NAMALWA (cell line): ENCODE results near the gene TRPM4.
A peak's percentile ranks its signal among the peaks of the same experiment; 100 is the strongest.
"Not testable (repeated sequence)": the region's sequence is repeated elsewhere in the genome, so short reads cannot be mapped to it uniquely, and the experiment has no call there.

Experiments
- DNase-seq: peaks from one replicate; pipeline ENCODE4 v3.0.0-alpha.2; 2015; ENCODE audit warnings: low spot score

The TRPM4 gene

DNA sequence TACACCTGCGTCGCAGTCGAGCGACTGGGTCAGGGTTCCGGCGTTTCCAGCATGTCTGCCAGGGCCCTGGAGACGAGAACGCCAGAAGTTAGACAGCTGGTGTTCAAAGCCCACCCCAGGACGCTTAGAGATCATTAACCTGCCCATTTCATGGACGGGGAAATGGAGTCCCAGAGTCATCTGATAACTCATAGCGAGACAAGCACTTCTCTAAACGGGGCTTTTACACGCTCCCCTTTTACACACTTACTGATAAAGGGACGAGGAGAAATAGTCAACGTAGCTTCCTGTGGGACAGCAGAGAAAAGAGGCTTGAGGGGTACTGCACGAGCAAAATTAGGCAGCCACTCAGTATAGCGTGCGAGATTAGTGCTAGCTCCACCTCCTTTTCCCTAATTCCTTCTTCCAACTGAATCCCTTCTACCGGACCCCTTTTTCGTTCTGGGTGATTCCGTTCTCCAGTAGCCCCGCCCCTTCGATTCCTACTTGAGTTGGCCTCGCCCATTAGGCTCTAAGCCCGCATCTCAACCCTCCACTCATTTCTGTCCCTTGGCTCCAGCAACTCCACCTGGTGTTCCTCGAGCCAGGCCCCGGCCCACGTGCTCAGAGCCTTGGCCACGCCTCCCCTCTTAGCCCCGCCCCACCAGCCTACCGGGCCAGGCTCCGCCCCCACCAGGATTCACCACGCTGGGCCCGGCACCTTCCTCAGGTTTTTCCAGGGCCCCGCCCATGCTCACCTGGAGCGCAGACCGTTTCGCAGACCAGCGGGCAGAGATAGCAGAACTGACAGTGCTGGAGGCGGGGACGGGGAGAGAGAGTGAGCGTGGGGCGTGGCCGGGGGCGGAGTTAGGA lies 6.1 kb upstream of the TRPM4 start:
- peak; percentile 75 for DNase-seq

- DNase-seq, result no peak
Observed at GRCh38 chr19:49152119-49152550, 5.5 kb upstream of the TRPM4 start.

DNA sequence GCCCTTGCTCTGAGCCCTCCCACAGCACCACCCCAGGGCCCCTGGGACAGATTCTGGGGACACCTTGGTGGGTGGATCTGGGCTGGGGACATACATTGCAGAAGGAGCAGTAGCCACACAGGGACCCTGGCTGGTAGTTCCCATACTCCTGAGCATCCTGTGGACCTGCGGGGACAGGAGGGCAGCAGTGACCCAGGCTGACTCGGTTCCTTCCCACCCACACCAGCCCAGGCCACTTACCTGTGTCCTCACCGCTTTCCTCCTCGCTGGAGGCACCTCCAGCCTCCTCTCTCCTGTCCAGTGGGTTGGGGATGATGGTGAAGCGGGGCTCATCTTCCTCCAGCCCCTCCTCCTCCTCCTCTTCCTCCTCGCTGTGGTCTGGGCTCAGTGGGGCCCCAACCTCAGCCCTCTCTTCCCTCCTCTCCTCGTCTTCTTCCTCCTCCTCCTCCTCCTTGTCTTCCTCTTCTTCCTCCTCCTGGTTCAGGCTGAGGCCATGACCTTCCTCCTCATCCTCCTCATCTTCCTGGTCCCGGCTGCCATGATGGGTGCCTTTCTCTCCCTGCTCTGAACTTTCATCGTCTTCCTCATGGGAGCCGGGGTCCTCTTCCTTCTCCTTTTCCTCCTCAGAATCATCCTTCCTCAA lies 4.3 kb upstream of the TRPM4 start:
- no peak for DNase-seq

DNA sequence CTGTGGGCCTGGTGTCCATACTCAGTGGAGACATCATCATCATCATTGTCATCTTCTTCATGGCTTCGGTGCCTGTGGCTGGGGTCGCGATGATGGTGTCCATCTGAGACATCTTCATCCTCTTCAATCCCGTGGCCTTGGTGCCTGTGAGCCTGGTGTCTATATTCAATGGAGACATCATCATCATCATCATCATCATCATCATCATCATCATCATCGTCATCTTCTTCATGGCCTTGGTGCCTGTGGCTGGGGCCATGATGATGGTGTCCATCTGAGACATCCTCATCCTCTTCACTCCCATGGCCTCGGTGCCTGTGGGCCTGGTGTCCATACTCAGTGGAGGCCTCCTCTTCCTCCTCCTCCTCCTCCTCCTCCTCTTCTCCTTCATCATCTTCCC lies 3.3 kb upstream of the TRPM4 start:
- DNase-seq, result no peak

DNA sequence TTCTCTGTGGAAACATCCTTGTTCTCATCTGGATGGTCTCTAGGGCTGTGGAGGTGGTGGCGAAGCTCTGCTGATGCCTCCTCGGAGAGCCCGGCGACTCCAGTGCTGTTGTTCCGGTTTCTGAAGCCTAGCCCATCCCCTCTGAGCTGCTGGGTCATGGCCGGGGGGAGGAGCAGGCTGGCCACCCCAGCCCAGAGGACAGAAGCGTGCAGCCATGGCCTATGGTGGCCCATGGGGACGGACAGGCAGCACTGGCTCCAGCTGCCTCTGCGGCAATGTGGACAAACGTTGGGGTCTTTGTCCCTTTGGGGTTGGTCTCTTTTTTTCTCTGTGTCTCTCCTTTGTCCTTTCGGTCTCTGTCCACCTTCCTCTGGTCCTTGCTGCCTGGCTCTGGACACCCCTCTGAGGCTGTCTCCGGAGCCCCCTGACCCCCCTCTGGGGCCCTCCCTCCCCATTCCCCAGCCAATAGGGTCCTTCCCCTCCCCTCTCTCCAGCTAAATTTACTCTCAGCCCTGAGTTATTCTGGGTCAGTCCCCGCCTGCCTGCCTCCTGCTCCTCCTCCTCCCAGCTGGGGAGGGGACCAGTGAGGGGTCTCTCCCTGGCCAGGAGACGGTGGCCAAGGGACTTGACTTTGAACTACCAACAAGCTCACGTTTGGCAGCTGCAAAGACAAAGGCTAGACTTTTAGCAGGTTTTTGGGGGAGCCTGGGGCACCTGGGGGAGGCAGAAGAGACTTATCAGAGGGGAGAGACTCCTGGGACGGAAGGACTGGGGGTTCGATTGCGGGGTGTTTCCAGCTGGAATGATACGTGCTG lies 2.4 kb upstream of the TRPM4 start, which contains the start of gene HRC:
Gene HRC, minus strand, starts transcription at position 392 of the 815 bp plus-strand sequence. Its CDS starts 159 bp downstream, at position 233.
- DNase-seq, result no peak

GRCh38 chr19:49155820-49156346 lies 1.7 kb upstream of the TRPM4 start:
- DNase-seq, result no peak

GRCh38 chr19:49160450-49161189 lies 3.0 kb downstream of the TRPM4 start:
- no peak for DNase-seq

DNA sequence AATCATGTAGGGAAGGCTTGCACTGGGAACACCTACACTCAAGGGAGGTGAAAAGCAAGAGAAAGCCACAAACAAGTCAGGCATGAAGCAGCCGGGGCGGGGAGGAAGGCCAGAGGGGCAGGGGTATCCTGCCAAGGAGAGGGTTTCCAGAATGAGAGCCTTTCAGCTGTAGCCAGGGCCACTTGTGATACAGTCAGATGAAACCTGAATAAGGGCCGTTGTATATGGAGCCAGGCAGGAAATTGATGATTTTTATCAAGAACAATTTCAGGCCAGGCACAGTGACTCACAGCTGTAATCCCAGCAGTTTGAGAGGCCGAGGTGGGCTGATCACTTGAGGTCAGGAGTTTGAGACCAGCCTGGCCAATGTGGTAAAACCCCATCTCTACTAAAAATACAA lies 4.4 kb downstream of the TRPM4 start:
- DNase-seq, result no peak

DNA sequence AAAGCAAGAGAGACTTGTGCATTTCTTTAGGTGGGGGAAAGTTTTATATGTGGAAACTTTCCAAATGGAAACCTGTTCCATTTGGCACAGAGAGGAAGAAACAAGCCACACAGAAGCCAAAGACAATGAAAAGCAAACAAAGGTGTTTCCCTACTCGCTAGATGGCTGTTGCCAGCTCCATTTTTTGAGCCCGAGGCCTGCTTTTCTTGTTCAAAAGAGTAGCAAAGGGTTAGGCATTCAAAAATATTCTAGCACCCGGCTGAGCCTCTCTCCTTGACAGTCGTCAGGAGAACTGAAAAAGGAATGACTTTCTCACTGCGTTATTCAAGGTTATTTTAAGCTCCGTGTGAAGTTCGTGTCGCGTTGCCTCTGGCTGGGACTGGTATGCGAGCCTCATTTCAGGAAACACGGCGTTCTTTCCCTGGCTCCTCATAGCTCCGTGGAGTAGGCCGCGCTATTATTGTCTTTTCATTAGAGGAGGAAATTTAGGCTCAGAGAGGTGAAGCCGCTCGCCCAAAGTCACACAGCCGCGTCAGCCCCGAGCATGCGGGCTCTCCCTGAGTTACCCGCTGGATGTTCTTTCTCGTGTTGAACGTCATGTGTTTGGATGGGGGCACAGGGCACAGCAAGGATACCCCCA lies 7.6 kb downstream of the TRPM4 start:
- no peak for DNase-seq

DNA sequence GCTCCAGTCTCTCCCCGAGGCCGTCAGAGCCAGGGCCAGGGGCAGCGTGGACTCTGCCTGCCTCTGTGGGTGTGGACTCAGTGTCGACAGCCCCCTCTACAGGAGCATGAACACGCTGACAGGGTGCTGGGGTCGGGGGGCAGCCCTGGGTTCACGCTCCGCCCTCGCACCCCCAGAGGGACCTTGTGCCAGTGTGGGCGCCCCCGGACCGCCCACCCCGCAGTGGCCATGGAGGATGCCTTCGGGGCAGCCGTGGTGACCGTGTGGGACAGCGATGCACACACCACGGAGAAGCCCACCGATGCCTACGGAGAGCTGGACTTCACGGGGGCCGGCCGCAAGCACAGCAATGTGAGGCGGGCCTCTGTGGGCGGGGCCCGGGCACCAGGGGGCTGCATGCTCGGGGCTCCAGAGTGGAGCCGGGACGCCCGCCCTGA lies 8.3 kb downstream of the TRPM4 start:
- DNase-seq, result no peak

GRCh38 chr19:49167857-49168409 lies 10.3 kb downstream of the TRPM4 start:
- DNase-seq, result no peak

- no peak for DNase-seq
Observed at GRCh38 chr19:49168421-49168820, 10.8 kb downstream of the TRPM4 start.

GRCh38 chr19:49173198-49173597 lies 15.6 kb downstream of the TRPM4 start:
- DNase-seq, result no peak

DNA sequence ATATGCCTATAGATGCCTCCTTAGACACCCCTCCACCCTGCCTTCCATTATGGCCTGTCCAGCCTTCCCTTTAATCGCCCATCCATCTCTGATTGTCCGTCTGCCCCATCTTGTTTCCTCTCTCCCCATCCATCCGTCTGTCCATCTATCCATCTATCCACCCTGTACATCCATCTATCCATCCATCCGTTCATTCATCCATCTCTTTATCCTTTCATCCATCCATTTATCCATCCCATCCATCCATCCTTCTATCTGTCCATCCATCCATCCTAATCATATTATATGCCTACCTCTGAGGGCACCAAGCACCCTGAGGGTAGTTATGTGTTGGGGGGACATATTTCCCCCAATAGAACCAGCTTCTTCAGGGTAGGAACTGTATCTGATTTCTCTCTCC lies 23.1 kb downstream of the TRPM4 start:
- DNase-seq, result no peak

GRCh38 chr19:49182010-49182847 lies 24.6 kb downstream of the TRPM4 start:
- not testable (repeated sequence) for DNase-seq

- DNase-seq, result no peak
Observed at GRCh38 chr19:49182848-49183375, 25.3 kb downstream of the TRPM4 start.

DNA sequence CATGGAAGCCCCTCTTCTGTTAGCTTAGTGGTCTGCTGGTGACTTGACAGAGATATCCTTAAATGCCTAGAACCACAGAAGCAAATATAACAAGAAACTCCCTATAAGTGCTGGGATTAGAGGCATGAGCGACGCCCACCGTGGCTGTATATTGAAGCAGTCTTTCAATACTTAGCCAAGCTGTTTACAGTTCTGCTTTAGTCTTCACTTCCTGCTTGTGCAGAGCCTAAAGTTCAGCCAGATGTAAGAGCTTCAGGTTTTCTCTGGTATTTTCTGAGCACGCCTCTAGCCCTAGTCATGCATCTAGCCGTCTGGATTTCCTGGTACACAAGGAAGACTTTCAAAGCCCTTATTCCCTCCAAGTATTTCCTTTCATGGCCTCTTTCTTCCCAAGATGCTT lies 28.5 kb downstream of the TRPM4 start:
- DNase-seq, result no peak

DNA sequence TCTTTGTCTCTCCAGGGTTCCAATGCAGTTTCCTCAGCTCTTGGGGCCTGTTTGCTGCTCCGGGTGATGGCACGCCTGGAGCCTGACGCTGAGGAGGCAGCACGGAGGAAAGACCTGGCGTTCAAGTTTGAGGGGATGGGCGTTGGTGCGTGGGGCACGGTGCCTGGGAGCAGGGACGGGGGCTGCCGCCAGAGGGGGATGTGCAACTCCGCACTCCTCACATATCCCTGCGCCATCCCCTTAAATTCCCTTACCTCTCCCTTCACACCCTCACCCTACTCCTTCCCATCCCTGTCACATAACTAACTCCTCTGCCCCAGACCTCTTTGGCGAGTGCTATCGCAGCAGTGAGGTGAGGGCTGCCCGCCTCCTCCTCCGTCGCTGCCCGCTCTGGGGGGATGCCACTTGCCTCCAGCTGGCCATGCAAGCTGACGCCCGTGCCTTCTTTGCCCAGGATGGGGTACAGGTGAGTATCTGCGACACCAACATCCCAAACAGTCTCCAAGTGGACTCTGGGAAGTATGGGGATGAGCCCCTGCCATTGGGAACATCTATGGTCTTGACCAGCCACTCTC lies 31.1 kb downstream of the TRPM4 start:
- DNase-seq, result no peak

- no peak for DNase-seq
Observed at GRCh38 chr19:49189259-49189658, 31.7 kb downstream of the TRPM4 start.
